GM23338 (cell line): ENCODE data around the gene FNDC3B. TPM values are rescaled to one million over a fixed set of nuclear protein-coding genes. Genes with fewer than 3 reads are reported as not detected.

Experiments
- ATAC-seq: fragments of 200-7000 bp; cut with Tn5 transposase; 3 replicates; pipeline ENCODE4 v1.9.1; 2020
- DNase-seq: peaks from one replicate; pipeline ENCODE4 v3.0.0-alpha.2; 2015; ENCODE audit warnings: low spot score
- H2AFZ ChIP-seq: fragments of 200-600 bp; sonication (generic); 2 replicates; pipeline ENCODE4 v1.8.0; 2016; ENCODE audit warnings: antibody characterized with exemption, mild to moderate bottlenecking, moderate library complexity
- H3F3A ChIP-seq: fragments of 200-600 bp; sonication (generic); replicated peaks from 2 replicates; pipeline ENCODE4 v1.8.0; 2017; ENCODE audit warnings: antibody characterized with exemption, mixed run types, low read depth
- H3K27ac ChIP-seq: fragments of 200-600 bp; sonication (generic); 2 replicates; pipeline ENCODE4 v1.6.1; 2016; ENCODE audit warnings: low read depth
- H3K27me3 ChIP-seq: fragments of 200-600 bp; sonication (generic); 2 replicates; pipeline ENCODE4 v1.8.0; 2016; ENCODE audit warnings: mild to moderate bottlenecking, mixed run types, moderate library complexity; ENCODE audit not compliant: insufficient read depth
- H3K36me3 ChIP-seq: fragments of 200-600 bp; sonication (generic); 2 replicates; pipeline ENCODE4 v1.8.0; 2016; ENCODE audit warnings: mild to moderate bottlenecking; ENCODE audit not compliant: insufficient read depth
- H3K4me1 ChIP-seq: fragments of 200-600 bp; sonication (generic); 2 replicates; pipeline ENCODE4 v1.8.0; 2016; ENCODE audit warnings: mild to moderate bottlenecking, moderate library complexity; ENCODE audit not compliant: insufficient read depth
- H3K4me2 ChIP-seq: fragments of 200-600 bp; sonication (generic); 2 replicates; pipeline ENCODE4 v1.7.1; 2017; ENCODE audit warnings: mixed run types
- H3K4me3 ChIP-seq: fragments of 200-600 bp; sonication (generic); 2 replicates; pipeline ENCODE4 v1.6.1; 2016; ENCODE audit warnings: mixed run types
- H3K79me2 ChIP-seq: fragments of 200-600 bp; sonication (generic); replicated peaks from 2 replicates; pipeline ENCODE4 v1.8.0; 2017; ENCODE audit warnings: mild to moderate bottlenecking; ENCODE audit not compliant: insufficient read depth
- H3K9me2 ChIP-seq: fragments of 200-600 bp; sonication (generic); 2 replicates; pipeline ENCODE4 v1.8.0; 2017; ENCODE audit not compliant: insufficient read depth
- H4K20me1 ChIP-seq: fragments of 200-600 bp; sonication (generic); replicated peaks from 2 replicates; pipeline ENCODE4 v1.8.0; 2017; ENCODE audit warnings: mild to moderate bottlenecking; ENCODE audit not compliant: insufficient read depth
- H3K27ac Mint-ChIP-seq: 2 replicates; pipeline ENCODE4 v1.8.0; 2020; ENCODE audit warnings: inconsistent platforms, mild to moderate bottlenecking, moderate library complexity, mixed read lengths
- H3K27me3 Mint-ChIP-seq: 3 replicates; pipeline ENCODE4 v1.8.0; 2022; ENCODE audit warnings: low read depth, mild to moderate bottlenecking, moderate library complexity, mixed read lengths, inconsistent platforms; ENCODE audit not compliant: insufficient read depth, poor library complexity
- H3K36me3 Mint-ChIP-seq: 3 replicates; pipeline ENCODE4 v1.8.0; 2021; ENCODE audit warnings: low read depth, mild to moderate bottlenecking, inconsistent platforms, moderate library complexity, mixed read lengths
- H3K4me1 Mint-ChIP-seq: 3 replicates; pipeline ENCODE4 v1.8.0; 2020; ENCODE audit warnings: mild to moderate bottlenecking, inconsistent platforms, mixed read lengths
- H3K4me3 Mint-ChIP-seq: 3 replicates; pipeline ENCODE4 v1.8.0; 2021; ENCODE audit warnings: moderate library complexity, mild to moderate bottlenecking, inconsistent platforms, mixed read lengths
- H3K9me3 Mint-ChIP-seq: 3 replicates; pipeline ENCODE4 v1.8.0; 2020; ENCODE audit warnings: moderate library complexity, mild to moderate bottlenecking, inconsistent platforms, mixed read lengths
- CTCF ChIP-seq, 2 experiments: fragments of 200-600 bp in 1 of 2; sonication (generic) in 1 of 2; conservative IDR thresholded peaks; 2 replicates each; pipeline versions ENCODE4 v1.5.1 to v1.6.1; 2016 to 2017; ENCODE audit warnings: antibody characterized with exemption in 2 of 2, low read depth in 2 of 2, mild to moderate bottlenecking in 2 of 2, moderate library complexity in 1 of 2
- EZH2 ChIP-seq: fragments of 200-600 bp; sonication (generic); IDR thresholded peaks from one replicate; pipeline ENCODE4 v1.8.0; 2017; ENCODE audit warnings: antibody characterized with exemption, mild to moderate bottlenecking, low read depth; ENCODE audit not compliant: unreplicated experiment
- EZH2phosphoT487 ChIP-seq: fragments of 200-600 bp; sonication (generic); IDR thresholded peaks from one replicate; pipeline ENCODE4 v1.8.1; 2018; ENCODE audit warnings: antibody characterized with exemption; ENCODE audit not compliant: unreplicated experiment
- JUNB ChIP-seq: IDR thresholded peaks from one replicate; pipeline ENCODE4 v1.6.1; 2016; ENCODE audit warnings: antibody characterized with exemption; ENCODE audit not compliant: unreplicated experiment
- NANOG ChIP-seq: IDR thresholded peaks from 2 replicates; pipeline ENCODE4 v1.6.1; 2016; ENCODE audit warnings: antibody characterized with exemption, borderline replicate concordance
- POLR2AphosphoS5 ChIP-seq: IDR thresholded peaks from 2 replicates; pipeline ENCODE4 v1.6.1; 2016; ENCODE audit warnings: antibody characterized with exemption, low read depth
- REST ChIP-seq: IDR thresholded peaks from one replicate; pipeline ENCODE4 v1.6.1; 2018; ENCODE audit warnings: antibody characterized with exemption; ENCODE audit not compliant: unreplicated experiment
- STAT1 ChIP-seq: IDR thresholded peaks from one replicate; pipeline ENCODE4 v1.6.1; 2016; ENCODE audit warnings: antibody characterized with exemption; ENCODE audit not compliant: unreplicated experiment
- ZNF114 ChIP-seq: fragments of 250-450 bp; sonication (Bioruptor Pico); IDR thresholded peaks from 2 replicates; pipeline ENCODE4 v1.5.0; 2020; ENCODE audit warnings: mild to moderate bottlenecking, moderate library complexity
- ZNF331 ChIP-seq: fragments of 250-450 bp; sonication (Bioruptor Pico); IDR thresholded peaks from 2 replicates; pipeline ENCODE4 v1.5.0; 2020; ENCODE audit warnings: low read depth, mild to moderate bottlenecking, moderate library complexity
- polyA plus RNA-seq: library from polyadenylated mRNA; unstranded; fragments of >200 nt; fragmentation: Nextera tagmentation; extraction: Ambion mirVana; gene quantifications from 2 replicates; pipeline ENCODE4 v1.2.1, GENCODE V29; 2016
- total RNA-seq: library from RNA; depleted of rRNA; stranded (reverse); fragments of >200 nt; shearing (Covaris generic); gene quantifications from 2 replicates; pipeline ENCODE4 v1.2.3, GENCODE V29; 2014

The FNDC3B gene
- total and polyA plus RNA-seq, 2 experiments from 2014 or later, result 19.1 to 55.4 TPM

GRCh38 chr3:172164620-172165362 is 125.4 kb downstream of the FNDC3B start:
- H3F3A ChIP-seq, result no peaks in the 10 kb centered on the region
- H2AFZ ChIP-seq, result no peak overlapping the region
- H3K27ac ChIP-seq, result no peak overlapping the region
- H3K4me3 ChIP-seq, result no peak overlapping the region
- H3K27me3 ChIP-seq, result no peaks in the 10 kb centered on the region
- H3K4me3 Mint-ChIP-seq, result no peak overlapping the region
- DNase-seq (no peak), ATAC-seq (no peak)
- no peak for TF ChIP-seq EZH2
- peaks cover 25% of the 10 kb centered on the region for H3K4me1 ChIP-seq
- peaks cover 3% of the 10 kb centered on the region for H3K27me3 Mint-ChIP-seq
- no peak overlapping the region for H3K27ac Mint-ChIP-seq
- no peaks in the 10 kb centered on the region for H4K20me1 ChIP-seq
- H3K4me1 Mint-ChIP-seq, result peaks cover 56% of the 10 kb centered on the region
- no peaks in the 10 kb centered on the region for H3K36me3 ChIP-seq
- H3K4me2 ChIP-seq, result no peak overlapping the region
- no peaks in the 10 kb centered on the region for H3K9me2 ChIP-seq
- no peaks in the 10 kb centered on the region for H3K36me3 Mint-ChIP-seq
- peaks cover 83% of the 10 kb centered on the region for H3K79me2 ChIP-seq
- no peaks in the 10 kb centered on the region for H3K9me3 Mint-ChIP-seq

GRCh38 chr3:172166261-172166660 is 126.9 kb downstream of the FNDC3B start:
- DNase-seq (no peak), ATAC-seq (no peak)
- peaks cover 28% of the 10 kb centered on the region for H3K4me1 ChIP-seq

More at GRCh38 chr3:172166261-172166660, 126.9 kb downstream of the FNDC3B start:
- Histone ChIP-seq H3K27me3 (no peaks in the 10 kb centered on the region), H4K20me1 (no peaks in the 10 kb centered on the region), H3F3A (no peaks in the 10 kb centered on the region), H2AFZ (no peak overlapping the region), H3K79me2 (peaks cover 84% of the 10 kb centered on the region), H3K27ac (0 out of 2 replicates have a peak overlapping the region, but pooled peaks have one; percentile 45), H3K36me3 (no peaks in the 10 kb centered on the region), H3K4me3 (no peak overlapping the region), H3K9me2 (no peaks in the 10 kb centered on the region), H3K4me2 (no peak overlapping the region)
- Mint-ChIP-seq H3K36me3 (no peaks in the 10 kb centered on the region), H3K27ac (peak overlapping the region; percentile 32; the same call in 1 of the 2 replicates), H3K4me1 (peaks cover 56% of the 10 kb centered on the region), H3K4me3 (no peak overlapping the region), H3K27me3 (peaks cover 10% of the 10 kb centered on the region), H3K9me3 (no peaks in the 10 kb centered on the region)
- TF ChIP-seq STAT1 (no peak), ZNF114 (CRISPR knock-in tag) (no peak), EZH2 (no peak), JUNB (no peak), POLR2AphosphoS5 (no peak), CTCF (conservative IDR thresholded peaks at IDR 0.05; ENCODE audit: low read depth in 2 of 2) (no peak), EZH2phosphoT487 (no peak), REST (no peak), NANOG (no peak), ZNF331 (CRISPR knock-in tag) (no peak)
